ENCODE data around the gene NOL8.

The NOL8 gene

GRCh38 chr9:92325269-92325990 is at the start of gene NOL8, which contains the start of gene CENPP:
Gene NOL8, minus strand, starts transcription at chr9:92325350. Its CDS starts 1,189 bp downstream, at chr9:92324161.
Gene CENPP, plus strand, starts transcription at chr9:92325953.
- peak; percentile 96 for DNase-seq

- DNase-seq: no peak
Observed at GRCh38 chr9:92373167-92373566, 48.0 kb upstream of the NOL8 start.

GRCh38 chr9:92369075-92369474 is 43.9 kb upstream of the NOL8 start:
- no peak for DNase-seq

GRCh38 chr9:92360083-92360482 is 34.9 kb upstream of the NOL8 start:
- peak; percentile 27 for DNase-seq

- DNase-seq: peak; percentile 28
Observed at GRCh38 chr9:92359394-92359995, 34.3 kb upstream of the NOL8 start.

GRCh38 chr9:92353051-92353450 is 27.9 kb upstream of the NOL8 start:
- no peak for DNase-seq

- no peak for DNase-seq
Observed at GRCh38 chr9:92350740-92351133, 25.6 kb upstream of the NOL8 start.

- DNase-seq: no peak
Observed at GRCh38 chr9:92349771-92350739, 24.9 kb upstream of the NOL8 start.

- no peak for DNase-seq
Observed at GRCh38 chr9:92345582-92345981, 20.4 kb upstream of the NOL8 start.

- DNase-seq: no peak
Observed at GRCh38 chr9:92342825-92343488, 17.8 kb upstream of the NOL8 start.

GRCh38 chr9:92341578-92341977 is 16.4 kb upstream of the NOL8 start:
- DNase-seq: no peak

- no peak for DNase-seq
Observed at GRCh38 chr9:92333282-92333634, 8.1 kb upstream of the NOL8 start.

- DNase-seq: no peak
Observed at GRCh38 chr9:92332577-92333281, 7.6 kb upstream of the NOL8 start.

GRCh38 chr9:92328225-92328624 is 3.1 kb upstream of the NOL8 start:
- peak; percentile 71 for DNase-seq

- DNase-seq: peak; percentile 36
Observed at GRCh38 chr9:92327283-92327850, 2.2 kb upstream of the NOL8 start.

- peak; percentile 71 for DNase-seq
Observed at GRCh38 chr9:92325991-92326500, 896 bp upstream of the NOL8 start.

GRCh38 chr9:92324889-92325268 is 271 bp downstream of the NOL8 start:
- DNase-seq: no peak

- DNase-seq: peak; percentile 65
Observed at GRCh38 chr9:92324431-92324830, 719 bp downstream of the NOL8 start.

- no peak for DNase-seq
Observed at GRCh38 chr9:92315456-92315855, 9.7 kb downstream of the NOL8 start.

- DNase-seq: no peak
Observed at GRCh38 chr9:92313624-92314012, 11.5 kb downstream of the NOL8 start.

- DNase-seq: peak; percentile 64
Observed at GRCh38 chr9:92312887-92313623, 12.1 kb downstream of the NOL8 start.
